Activated CD4-positive, alpha-beta T cell treated with anti-CD3 and anti-CD28 coated beads, Interleukin-2, amount 10 ng/mL, durations not matched to agents 7 days and 5 days (primary cell): ENCODE data around the gene KRTAP10-12. TPM values are rescaled to one million over a fixed set of nuclear protein-coding genes. Genes with fewer than 3 reads are reported as not detected.

Source experiments
- CTCF ChIA-PET: fragments of 350-600 bp; sonication (Branson Sonifier 250); formaldehyde crosslinking; loops from one replicate; lab custom pipeline; 2021; ENCODE audit warnings: antibody characterized with exemption; lab: Charles Lee
- POLR2A ChIA-PET: fragments of 350-600 bp; sonication (Branson Sonifier 250); formaldehyde crosslinking; loops from one replicate; lab custom pipeline; 2021; ENCODE audit warnings: antibody characterized with exemption; lab: Charles Lee
- DNase-seq: peaks from one replicate; pipeline ENCODE4 v3.0.0-alpha.2; 2020
- H3K27ac Mint-ChIP-seq: one replicate; pipeline ENCODE4 v1.8.0; 2021; ENCODE audit warnings: mild to moderate bottlenecking, moderate library complexity, mixed read lengths
- H3K27me3 Mint-ChIP-seq: one replicate; pipeline ENCODE4 v1.8.0; 2021; ENCODE audit warnings: mixed read lengths
- H3K36me3 Mint-ChIP-seq: one replicate; pipeline ENCODE4 v1.8.0; 2021; ENCODE audit warnings: low read depth, mixed read lengths
- H3K4me1 Mint-ChIP-seq: one replicate; pipeline ENCODE4 v1.8.0; 2021; ENCODE audit warnings: mixed read lengths
- H3K4me3 Mint-ChIP-seq: one replicate; pipeline ENCODE4 v1.8.0; 2021; ENCODE audit warnings: mild to moderate bottlenecking, moderate library complexity, mixed read lengths
- H3K9me3 Mint-ChIP-seq: one replicate; pipeline ENCODE4 v1.8.0; 2021; ENCODE audit warnings: mixed read lengths
- total RNA-seq, 2 experiments: library from RNA; stranded (reverse); gene quantifications; one replicate each; pipeline ENCODE4 v1.2.3, GENCODE V29; 2021

Gene KRTAP10-12
- total RNA-seq, 2 experiments from 2014 or later: not detected

DNA sequence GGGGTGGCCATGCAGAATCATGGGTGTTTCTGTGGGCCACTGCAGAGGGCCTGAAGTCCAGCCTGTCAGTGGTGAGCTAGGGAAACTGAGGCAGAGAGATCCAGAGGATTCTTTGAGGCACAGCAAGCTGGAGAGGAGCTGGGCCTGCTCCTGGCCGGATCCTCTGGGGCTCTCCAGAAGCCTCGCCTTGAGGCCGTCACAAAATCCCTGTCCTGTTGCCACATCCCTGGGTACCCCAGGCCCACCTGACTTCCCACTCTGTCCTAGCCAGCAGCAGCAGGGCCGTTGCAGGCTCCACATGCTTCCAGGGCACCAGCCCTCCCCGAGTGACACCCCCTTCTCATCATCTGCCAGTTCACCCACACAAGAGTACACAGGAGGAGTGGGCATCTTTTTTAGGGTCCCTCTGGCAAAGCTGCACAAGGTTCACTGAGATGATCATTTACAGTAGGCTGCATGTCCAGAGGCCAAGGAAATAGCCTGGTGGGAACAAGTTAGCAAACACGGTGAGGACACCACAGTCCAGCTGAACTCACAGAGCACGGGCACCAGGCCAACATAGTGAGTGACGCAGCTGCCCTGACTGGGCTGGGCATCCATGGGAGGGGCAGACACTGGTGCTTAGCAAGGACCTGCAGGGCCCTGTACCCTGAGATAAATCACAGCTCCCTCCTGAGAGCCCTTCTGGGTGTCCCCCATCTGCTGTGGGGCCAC is 39.5 kb downstream of the KRTAP10-12 start:
- Mint-ChIP-seq H3K36me3 (no peaks in the 10 kb centered on the region), H3K27me3 (no peaks in the 10 kb centered on the region), H3K27ac (no peak overlapping the region), H3K4me3 (no peak overlapping the region), H3K9me3 (peaks cover 3% of the 10 kb centered on the region), H3K4me1 (no peaks in the 10 kb centered on the region)
- POLR2A ChIA-PET: no interaction called here
- no peak for DNase-seq
- CTCF ChIA-PET: interaction anchor here (0.9 kb wide), 1 partner anchor 226 kb away, joined by 3 read pairs; no protein-coding TSS in a partner anchor

DNA sequence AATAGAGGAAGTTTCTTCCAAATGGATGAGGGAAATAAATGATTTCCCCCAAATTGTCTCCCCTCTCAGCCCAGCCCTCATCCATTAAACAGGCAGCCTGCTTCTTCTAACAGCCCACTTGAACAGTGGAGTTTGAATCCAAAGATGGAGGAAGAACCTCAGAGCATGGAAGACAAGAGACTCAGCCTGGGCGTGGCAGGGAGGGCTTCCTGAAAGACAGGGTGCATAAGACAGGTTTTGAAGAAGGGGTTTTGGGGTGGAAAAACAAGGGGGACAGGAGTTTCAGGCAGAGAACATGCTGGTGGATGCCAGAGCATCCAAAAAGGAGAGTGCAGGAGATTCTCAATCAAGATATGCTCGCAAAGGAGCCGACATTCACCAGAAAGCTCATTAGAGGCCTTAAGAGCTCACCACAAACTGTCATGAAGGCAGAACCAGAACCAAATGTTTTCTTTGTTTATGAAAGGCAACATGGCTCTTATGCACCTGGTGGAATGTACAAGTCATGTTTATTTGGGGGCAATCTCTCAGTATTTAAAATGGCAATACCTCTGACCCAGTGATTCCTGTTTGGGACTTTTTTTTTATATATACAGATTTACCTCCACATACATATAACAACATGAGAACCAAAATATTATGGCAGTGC is 40.9 kb downstream of the KRTAP10-12 start:
- DNase-seq: no peak
- ChIA-PET POLR2A (no interaction called here), CTCF (interaction anchor here (0.6 kb wide), 1 partner anchor 1733 kb away, joined by 4 read pairs; no protein-coding TSS in a partner anchor)
- Mint-ChIP-seq H3K4me3 (no peak overlapping the region), H3K4me1 (no peaks in the 10 kb centered on the region), H3K9me3 (peaks cover 3% of the 10 kb centered on the region), H3K36me3 (no peaks in the 10 kb centered on the region), H3K27ac (no peak overlapping the region), H3K27me3 (peaks cover 4% of the 10 kb centered on the region)

DNA sequence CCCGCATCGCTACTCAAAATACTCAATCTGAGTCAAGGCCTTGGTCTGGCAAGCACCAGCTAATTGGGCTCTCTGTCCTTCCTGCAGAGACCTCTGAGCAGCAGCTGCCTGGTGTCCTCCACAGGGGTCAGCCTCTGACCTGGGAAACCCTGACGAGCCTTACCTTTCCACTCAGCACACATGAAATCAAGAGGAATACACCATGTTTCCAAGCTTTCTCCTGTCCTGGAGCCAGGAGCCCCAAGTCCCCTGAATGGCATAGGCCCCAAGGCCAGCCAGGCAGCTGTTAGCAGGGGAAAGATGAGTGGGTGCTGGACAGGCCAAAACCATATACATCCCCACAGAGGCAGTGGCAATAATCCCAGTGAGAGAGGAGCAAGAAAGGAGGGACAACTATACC is 41.6 kb downstream of the KRTAP10-12 start:
- ChIA-PET CTCF (interaction anchor here (0.6 kb wide), 1 partner anchor 1732 kb away, joined by 4 read pairs; no protein-coding TSS in a partner anchor), POLR2A (no interaction called here)
- no peak overlapping the region for H3K27ac Mint-ChIP-seq
- no peak overlapping the region for H3K4me3 Mint-ChIP-seq
- no peaks in the 10 kb centered on the region for H3K36me3 Mint-ChIP-seq
- no peaks in the 10 kb centered on the region for H3K4me1 Mint-ChIP-seq
- no peak for DNase-seq
- H3K9me3 Mint-ChIP-seq: peaks cover 6% of the 10 kb centered on the region
- H3K27me3 Mint-ChIP-seq: peaks cover 7% of the 10 kb centered on the region

DNA sequence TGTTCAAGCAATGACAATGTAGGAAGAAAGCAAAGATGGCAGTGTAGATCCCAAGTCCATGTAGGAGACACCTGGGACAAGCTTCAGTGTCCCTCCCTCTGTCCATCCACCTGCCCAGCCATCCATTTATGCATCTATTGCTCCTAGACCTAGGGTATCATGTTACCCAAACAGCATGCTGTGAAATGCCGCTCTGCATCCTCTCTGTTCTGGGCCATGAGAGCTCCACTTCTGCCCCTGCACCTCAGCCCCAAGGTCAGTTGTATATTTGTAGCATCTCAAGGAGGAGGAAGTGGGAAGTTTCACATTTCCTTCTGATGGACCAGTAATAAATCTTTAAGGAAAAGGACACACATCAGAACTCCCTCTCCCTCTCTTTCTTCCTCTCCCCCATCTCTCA is 42.3 kb downstream of the KRTAP10-12 start:
- DNase-seq: no peak
- Mint-ChIP-seq H3K4me3 (no peak overlapping the region), H3K4me1 (no peaks in the 10 kb centered on the region), H3K27ac (no peak overlapping the region), H3K36me3 (no peaks in the 10 kb centered on the region), H3K27me3 (peaks cover 7% of the 10 kb centered on the region), H3K9me3 (peaks cover 7% of the 10 kb centered on the region)
- ChIA-PET POLR2A (interaction anchor here (0.6 kb wide), 1 partner anchor 56 kb away, joined by 3 read pairs; no protein-coding TSS in a partner anchor), CTCF (interaction anchor here (0.6 to 1.2 kb wide), 2 partner anchors 54 to 448 kb away, joined by 3 read pairs; no protein-coding TSS in a partner anchor)

DNA sequence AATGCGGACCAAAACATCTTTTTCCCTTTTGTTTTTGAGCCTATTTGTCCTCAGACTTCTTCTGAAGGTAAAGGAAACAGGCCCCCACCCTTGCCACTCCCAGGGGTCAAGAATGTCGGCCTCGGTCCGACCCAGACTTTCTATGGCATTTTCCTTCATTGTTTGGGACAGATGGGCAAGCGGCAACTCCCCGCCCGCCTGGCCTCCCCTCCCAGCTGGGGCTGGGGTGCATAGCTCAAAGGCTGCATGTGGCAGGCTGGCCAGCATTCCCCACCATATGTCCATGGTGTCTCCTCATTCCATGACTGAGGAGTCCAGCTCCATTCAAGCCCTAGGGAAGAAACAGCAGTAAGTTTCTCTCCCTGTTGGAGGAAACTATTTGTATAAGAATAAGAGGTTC is 43.8 kb downstream of the KRTAP10-12 start:
- no peak overlapping the region for H3K4me3 Mint-ChIP-seq
- DNase-seq: no peak
- POLR2A ChIA-PET: no interaction called here
- H3K36me3 Mint-ChIP-seq: no peaks in the 10 kb centered on the region
- H3K27me3 Mint-ChIP-seq: peaks cover 8% of the 10 kb centered on the region
- H3K9me3 Mint-ChIP-seq: peaks cover 7% of the 10 kb centered on the region
- H3K27ac Mint-ChIP-seq: no peak overlapping the region
- CTCF ChIA-PET: interaction anchor here (0.6 kb wide), 1 partner anchor 188 kb away, joined by 3 read pairs; no protein-coding TSS in a partner anchor
- H3K4me1 Mint-ChIP-seq: no peaks in the 10 kb centered on the region

- POLR2A ChIA-PET: no interaction called here
- no peak for DNase-seq
- CTCF ChIA-PET: interaction anchor here (0.6 to 1.2 kb wide), 5 partner anchors 17 to 254 kb away, joined by 3 to 5 read pairs (median 3); no protein-coding TSS in a partner anchor
- Mint-ChIP-seq H3K27me3 (peaks cover 8% of the 10 kb centered on the region), H3K9me3 (peaks cover 7% of the 10 kb centered on the region), H3K36me3 (no peaks in the 10 kb centered on the region), H3K4me1 (no peaks in the 10 kb centered on the region), H3K27ac (no peak overlapping the region), H3K4me3 (no peak overlapping the region)
These were observed 44.9 kb downstream of the KRTAP10-12 start for GRCh38 chr21:44741921-44742320.

DNA sequence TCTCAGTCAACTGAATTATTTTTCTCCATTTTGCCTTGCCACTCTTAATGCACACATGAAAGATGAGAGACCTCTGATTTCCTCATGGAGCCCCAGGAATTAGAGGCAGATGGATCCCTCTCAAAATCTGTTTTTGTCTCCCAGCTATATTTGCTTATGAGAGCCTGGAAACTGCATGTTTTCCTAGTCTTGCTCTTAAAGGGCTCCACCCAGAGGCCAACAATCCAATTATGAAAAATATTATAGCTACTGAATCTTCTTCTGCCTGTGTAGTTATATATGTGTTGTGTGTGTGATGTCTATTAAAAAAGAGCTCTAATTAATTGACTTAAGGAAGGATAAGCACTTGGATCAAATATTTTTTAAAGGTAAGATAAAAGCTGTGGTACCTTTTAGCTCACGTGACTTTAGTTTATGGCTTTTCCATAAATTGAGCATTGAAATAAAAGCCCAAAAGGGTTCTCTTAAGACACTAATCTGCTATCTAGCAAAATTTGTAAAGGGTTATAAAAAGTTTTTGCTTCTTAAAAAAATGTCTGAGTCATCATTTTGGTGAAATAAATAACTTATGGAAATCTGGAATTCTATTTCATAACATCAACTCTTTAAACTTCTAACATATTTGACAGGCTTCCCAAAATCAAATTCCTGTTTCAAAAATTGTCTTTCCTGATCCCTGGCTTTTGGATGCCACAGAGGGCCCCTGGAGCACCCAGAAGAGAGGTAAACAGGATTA is 45.6 kb downstream of the KRTAP10-12 start:
- H3K4me3 Mint-ChIP-seq: no peak overlapping the region
- ChIA-PET CTCF (interaction anchor here (0.6 to 1.2 kb wide), 6 partner anchors 17 to 255 kb away, joined by 3 to 5 read pairs (median 3); no protein-coding TSS in a partner anchor), POLR2A (no interaction called here)
- DNase-seq: no peak
- peaks cover 7% of the 10 kb centered on the region for H3K9me3 Mint-ChIP-seq
- H3K27me3 Mint-ChIP-seq: peaks cover 8% of the 10 kb centered on the region
- H3K27ac Mint-ChIP-seq: no peak overlapping the region
- no peaks in the 10 kb centered on the region for H3K36me3 Mint-ChIP-seq
- no peaks in the 10 kb centered on the region for H3K4me1 Mint-ChIP-seq

Other genes starting within 250 kb of the KRTAP10-12 start
- gene LRRC3, start 241.7 kb upstream of the KRTAP10-12 start, total RNA-seq: 1 to 10 TPM; 5.0 to 5.1 TPM
- gene KRTAP10-1, start 157.0 kb upstream of the KRTAP10-12 start, total RNA-seq: not detected
- not detected for gene KRTAP10-2, start 145.7 kb upstream of the KRTAP10-12 start, total RNA-seq
- not detected for gene KRTAP10-3, start 138.4 kb upstream of the KRTAP10-12 start, total RNA-seq
- not detected for gene KRTAP10-4, start 123.4 kb upstream of the KRTAP10-12 start, total RNA-seq
- not detected for gene KRTAP10-5, start 116.6 kb upstream of the KRTAP10-12 start, total RNA-seq
- gene KRTAP10-6, start 104.7 kb upstream of the KRTAP10-12 start, total RNA-seq: not detected
- gene KRTAP10-7, start 96.6 kb upstream of the KRTAP10-12 start, total RNA-seq: not detected
- gene KRTAP10-8, start 85.1 kb upstream of the KRTAP10-12 start, total RNA-seq: not detected
- gene KRTAP10-9, start 70.1 kb upstream of the KRTAP10-12 start, total RNA-seq: not detected
- gene KRTAP10-10, start 59.8 kb upstream of the KRTAP10-12 start, total RNA-seq: not detected
- not detected for gene KRTAP10-11, start 50.8 kb upstream of the KRTAP10-12 start, total RNA-seq
- not detected for gene KRTAP12-4, start 42.5 kb upstream of the KRTAP10-12 start, total RNA-seq
- gene KRTAP12-3, start 39.2 kb upstream of the KRTAP10-12 start, total RNA-seq: not detected
- gene KRTAP12-2, start 30.2 kb upstream of the KRTAP10-12 start, total RNA-seq: not detected
- gene KRTAP12-1, start 15.0 kb upstream of the KRTAP10-12 start, total RNA-seq: not detected
- not detected for gene TSPEAR, start 14.4 kb downstream of the KRTAP10-12 start, total RNA-seq
- gene UBE2G2, start 104.6 kb downstream of the KRTAP10-12 start, total RNA-seq: 100 to 1,000 TPM in 1 of 2 experiments, 10 to 100 TPM in 1; 95.8 to 103 TPM
- 10 to 100 TPM; 91.1 to 97.9 TPM for gene SUMO3, start 120.9 kb downstream of the KRTAP10-12 start, total RNA-seq
- gene PTTG1IP, start 176.5 kb downstream of the KRTAP10-12 start, total RNA-seq: 10 to 100 TPM; 70.2 to 79.9 TPM
- 100 to 1,000 TPM; 439 to 500 TPM for gene ITGB2, start 223.7 kb downstream of the KRTAP10-12 start, total RNA-seq
- 10 to 100 TPM; 32.7 to 39.8 TPM for gene SLX9, start 242.9 kb downstream of the KRTAP10-12 start, total RNA-seq